WTC11 (cell line): ENCODE data around the gene MUC3A. TPM values are rescaled to one million over a fixed set of nuclear protein-coding genes. Genes with fewer than 3 reads are reported as not detected.
A peak's percentile ranks its signal among the peaks of the same experiment; 100 is the strongest.
"Not testable (repeated sequence)": the region's sequence is repeated elsewhere in the genome, so short reads cannot be mapped to it uniquely, and the experiment has no call there.

ENCODE experiments used
- ATAC-seq: fragments of 200-7000 bp; cut with Tn5 transposase; 2 replicates; pipeline ENCODE4 v1.10.0; 2021; ENCODE audit warnings: mild to moderate bottlenecking, moderate library complexity
- CTCF ChIA-PET: fragments of 300-600 bp; sonication (Branson Sonifier 250); formaldehyde crosslinking; loops from one replicate; lab custom pipeline; 2021; ENCODE audit warnings: antibody characterized with exemption; lab: Charles Lee
- POLR2A ChIA-PET: fragments of 350-600 bp; sonication (Branson Sonifier 250); formaldehyde crosslinking; loops from one replicate; lab custom pipeline; 2021; ENCODE audit warnings: antibody characterized with exemption; lab: Charles Lee
- DNase-seq: peaks from one replicate; pipeline ENCODE4 v3.0.0; 2021; ENCODE audit warnings: low spot score
- H3K27ac Mint-ChIP-seq: 2 replicates; pipeline ENCODE4 v1.8.0; 2021; ENCODE audit warnings: mixed read lengths
- H3K27me3 Mint-ChIP-seq: 2 replicates; pipeline ENCODE4 v1.8.0; 2021; ENCODE audit warnings: low read depth, mild to moderate bottlenecking, moderate library complexity, mixed read lengths
- H3K36me3 Mint-ChIP-seq: 2 replicates; pipeline ENCODE4 v1.8.0; 2021; ENCODE audit warnings: mixed read lengths
- H3K4me1 Mint-ChIP-seq: 2 replicates; pipeline ENCODE4 v1.8.0; 2022; ENCODE audit warnings: mixed read lengths
- H3K4me3 Mint-ChIP-seq: 2 replicates; pipeline ENCODE4 v1.8.0; 2021; ENCODE audit warnings: mild to moderate bottlenecking, moderate library complexity, mixed read lengths
- H3K9me3 Mint-ChIP-seq: 2 replicates; pipeline ENCODE4 v1.8.0; 2021; ENCODE audit warnings: mixed read lengths
- ETV6 ChIP-seq: sonication (generic); formaldehyde crosslinking; IDR thresholded peaks from 2 replicates; pipeline ENCODE4 v1.8.1; 2022; ENCODE audit warnings: mild to moderate bottlenecking, missing genetic modification reagents
- FOXP1 ChIP-seq: sonication (generic); formaldehyde crosslinking; IDR thresholded peaks from 2 replicates; pipeline ENCODE4 v1.8.0; 2022; ENCODE audit warnings: missing genetic modification reagents, mild to moderate bottlenecking, moderate library complexity, borderline replicate concordance
- MYBL2 ChIP-seq: sonication (generic); formaldehyde crosslinking; IDR thresholded peaks from 2 replicates; pipeline ENCODE4 v1.8.1; 2023; ENCODE audit warnings: mild to moderate bottlenecking, moderate library complexity, missing genetic modification reagents
- NR1H2 ChIP-seq: sonication (generic); formaldehyde crosslinking; IDR thresholded peaks from 2 replicates; pipeline ENCODE4 v1.9.0; 2021; ENCODE audit warnings: mild to moderate bottlenecking, moderate library complexity, missing genetic modification reagents
- NR2C2 ChIP-seq: sonication (generic); formaldehyde crosslinking; IDR thresholded peaks from 2 replicates; pipeline ENCODE4 v1.8.0; 2022; ENCODE audit warnings: mild to moderate bottlenecking, missing genetic modification reagents
- SP1 ChIP-seq: sonication (generic); formaldehyde crosslinking; conservative IDR thresholded peaks from 2 replicates; pipeline ENCODE4 v1.8.1; 2022; ENCODE audit warnings: missing genetic modification reagents
- TEAD1 ChIP-seq: sonication (generic); formaldehyde crosslinking; IDR thresholded peaks from 2 replicates; pipeline ENCODE4 v1.8.0; 2022; ENCODE audit warnings: mild to moderate bottlenecking, missing genetic modification reagents
- ZNF232 ChIP-seq: sonication (generic); formaldehyde crosslinking; IDR thresholded peaks from 2 replicates; pipeline ENCODE4 v1.8.0; 2022; ENCODE audit warnings: mild to moderate bottlenecking, missing genetic modification reagents
- ZNF317 ChIP-seq: sonication (generic); formaldehyde crosslinking; IDR thresholded peaks from 2 replicates; pipeline ENCODE4 v1.8.1; 2023; ENCODE audit warnings: low read depth, mild to moderate bottlenecking, moderate library complexity, missing genetic modification reagents, borderline replicate concordance
- ZNF396 ChIP-seq: fragments of 250-450 bp; sonication (Bioruptor Pico); IDR thresholded peaks from 2 replicates; pipeline ENCODE4 v1.8.0; 2021; ENCODE audit warnings: mild to moderate bottlenecking, moderate library complexity, borderline replicate concordance
- total RNA-seq: library from RNA; stranded (reverse); gene quantifications from 3 replicates; pipeline ENCODE4 v1.2.3, GENCODE V29; 2021
- TF ChIP-seq, protein P1 (sequence below): fragments of 250-450 bp; sonication (Bioruptor Pico); IDR thresholded peaks from 2 replicates; pipeline ENCODE4 v1.9.0; 2021; ENCODE audit warnings: mild to moderate bottlenecking, borderline replicate concordance
- TF ChIP-seq, protein P2 (sequence below): fragments of 250-450 bp; sonication (Bioruptor Pico); IDR thresholded peaks from 2 replicates; pipeline ENCODE4 v1.9.0; 2021; ENCODE audit warnings: moderate library complexity, mild to moderate bottlenecking, inconsistent platforms, borderline replicate concordance
- TF ChIP-seq, protein P3 (sequence below): sonication (generic); formaldehyde crosslinking; IDR thresholded peaks from 2 replicates; pipeline ENCODE4 v1.8.1; 2023; ENCODE audit warnings: mild to moderate bottlenecking, missing genetic modification reagents, borderline replicate concordance
- TF ChIP-seq, protein P4 (sequence below): fragments of 250-450 bp; sonication (Bioruptor Pico); IDR thresholded peaks from 2 replicates; pipeline ENCODE4 v1.8.0; 2021; ENCODE audit warnings: mild to moderate bottlenecking
- TF ChIP-seq, protein P5 (sequence below): fragments of 250-450 bp; sonication (Bioruptor Pico); IDR thresholded peaks from 2 replicates; pipeline ENCODE4 v2.1.2; 2022; ENCODE audit warnings: mild to moderate bottlenecking, moderate library complexity

MUC3A gene
- total RNA-seq, 1 experiment from 2014 or later = 50.6 TPM

DNA sequence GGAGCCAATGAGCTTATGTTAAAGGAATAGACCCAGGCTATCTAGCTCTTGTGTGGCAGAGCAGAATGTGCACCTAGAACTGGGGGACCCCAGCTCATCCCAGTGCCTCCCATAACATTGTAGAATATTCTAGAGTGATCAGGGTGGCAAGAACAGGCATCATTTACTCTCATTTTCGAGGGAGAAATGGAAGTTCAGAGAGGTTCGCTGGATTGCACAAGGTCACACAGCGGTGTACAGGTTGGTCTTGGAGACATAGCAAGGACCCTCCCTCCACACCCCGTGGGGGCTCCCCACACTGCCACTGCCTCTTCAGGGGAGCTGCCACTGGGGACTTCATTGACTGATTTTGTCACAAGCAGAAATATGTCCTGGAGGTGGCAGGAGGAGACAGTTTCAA is 29.0 kb downstream of the MUC3A start (continued):
- TF ChIP-seq, protein P1, sequence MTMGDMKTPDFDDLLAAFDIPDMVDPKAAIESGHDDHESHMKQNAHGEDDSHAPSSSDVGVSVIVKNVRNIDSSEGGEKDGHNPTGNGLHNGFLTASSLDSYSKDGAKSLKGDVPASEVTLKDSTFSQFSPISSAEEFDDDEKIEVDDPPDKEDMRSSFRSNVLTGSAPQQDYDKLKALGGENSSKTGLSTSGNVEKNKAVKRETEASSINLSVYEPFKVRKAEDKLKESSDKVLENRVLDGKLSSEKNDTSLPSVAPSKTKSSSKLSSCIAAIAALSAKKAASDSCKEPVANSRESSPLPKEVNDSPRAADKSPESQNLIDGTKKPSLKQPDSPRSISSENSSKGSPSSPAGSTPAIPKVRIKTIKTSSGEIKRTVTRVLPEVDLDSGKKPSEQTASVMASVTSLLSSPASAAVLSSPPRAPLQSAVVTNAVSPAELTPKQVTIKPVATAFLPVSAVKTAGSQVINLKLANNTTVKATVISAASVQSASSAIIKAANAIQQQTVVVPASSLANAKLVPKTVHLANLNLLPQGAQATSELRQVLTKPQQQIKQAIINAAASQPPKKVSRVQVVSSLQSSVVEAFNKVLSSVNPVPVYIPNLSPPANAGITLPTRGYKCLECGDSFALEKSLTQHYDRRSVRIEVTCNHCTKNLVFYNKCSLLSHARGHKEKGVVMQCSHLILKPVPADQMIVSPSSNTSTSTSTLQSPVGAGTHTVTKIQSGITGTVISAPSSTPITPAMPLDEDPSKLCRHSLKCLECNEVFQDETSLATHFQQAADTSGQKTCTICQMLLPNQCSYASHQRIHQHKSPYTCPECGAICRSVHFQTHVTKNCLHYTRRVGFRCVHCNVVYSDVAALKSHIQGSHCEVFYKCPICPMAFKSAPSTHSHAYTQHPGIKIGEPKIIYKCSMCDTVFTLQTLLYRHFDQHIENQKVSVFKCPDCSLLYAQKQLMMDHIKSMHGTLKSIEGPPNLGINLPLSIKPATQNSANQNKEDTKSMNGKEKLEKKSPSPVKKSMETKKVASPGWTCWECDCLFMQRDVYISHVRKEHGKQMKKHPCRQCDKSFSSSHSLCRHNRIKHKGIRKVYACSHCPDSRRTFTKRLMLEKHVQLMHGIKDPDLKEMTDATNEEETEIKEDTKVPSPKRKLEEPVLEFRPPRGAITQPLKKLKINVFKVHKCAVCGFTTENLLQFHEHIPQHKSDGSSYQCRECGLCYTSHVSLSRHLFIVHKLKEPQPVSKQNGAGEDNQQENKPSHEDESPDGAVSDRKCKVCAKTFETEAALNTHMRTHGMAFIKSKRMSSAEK (CRISPR knock-in tag) = no peak

DNA sequence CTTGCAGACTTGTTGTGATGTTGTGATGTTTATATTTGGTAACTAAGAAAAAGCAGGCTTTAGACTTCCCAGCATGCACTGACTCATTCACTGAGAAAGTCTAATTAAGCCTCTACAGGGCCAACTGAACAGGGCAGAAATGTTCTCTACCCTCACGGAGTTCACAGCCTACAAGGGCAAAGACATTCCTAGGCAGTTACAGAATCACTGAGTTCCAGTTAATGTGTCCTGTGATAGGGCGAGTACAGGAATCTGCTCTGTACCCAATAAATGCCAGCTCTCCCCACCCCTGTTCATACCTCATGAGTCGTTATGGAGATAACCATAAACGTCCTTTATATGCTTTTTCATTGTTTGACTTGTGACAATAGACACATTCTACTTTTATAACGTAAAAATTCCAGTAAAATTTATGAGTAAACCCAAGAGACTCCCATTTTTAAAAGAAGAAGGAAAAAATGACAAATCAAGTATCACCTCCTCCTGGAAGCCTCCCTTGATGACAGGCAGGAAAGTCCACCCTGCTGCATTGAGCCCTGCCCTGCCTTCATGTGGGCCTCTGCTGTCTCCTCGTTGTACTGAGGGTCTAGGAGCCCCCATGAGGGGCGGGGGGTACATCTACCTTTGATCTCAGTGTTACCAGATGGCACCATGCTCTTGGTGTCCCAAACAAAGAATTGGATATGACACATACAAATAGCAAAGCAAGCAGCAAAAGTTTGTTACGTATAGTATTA is 34.3 kb downstream of the MUC3A start:
- ChIA-PET POLR2A (no interaction called here), CTCF (interaction anchor here (2.6 kb wide), 1 partner anchor 18 kb away, joined by 11 read pairs; no protein-coding TSS in a partner anchor)
- no peak overlapping the region for H3K27ac Mint-ChIP-seq
- DNase-seq = no peak
- H3K36me3 Mint-ChIP-seq = no peaks in the 10 kb centered on the region
- H3K4me3 Mint-ChIP-seq = no peak overlapping the region
- TF ChIP-seq, protein P2, sequence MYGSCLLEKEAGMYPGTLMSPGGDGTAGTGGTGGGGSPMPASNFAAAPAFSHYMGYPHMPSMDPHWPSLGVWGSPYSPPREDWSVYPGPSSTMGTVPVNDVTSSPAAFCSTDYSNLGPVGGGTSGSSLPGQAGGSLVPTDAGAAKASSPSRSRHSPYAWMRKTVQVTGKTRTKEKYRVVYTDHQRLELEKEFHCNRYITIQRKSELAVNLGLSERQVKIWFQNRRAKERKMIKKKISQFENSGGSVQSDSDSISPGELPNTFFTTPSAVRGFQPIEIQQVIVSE (CRISPR knock-in tag) = no peak
- TF ChIP-seq NR1H2 (CRISPR knock-in tag) (no peak), FOXP1 (CRISPR knock-in tag) (no peak), MYBL2 (CRISPR knock-in tag) (no peak), ETV6 (no peak), TEAD1 (no peak), ZNF396 (CRISPR knock-in tag) (no peak), ZNF317 (CRISPR knock-in tag) (no peak), NR2C2 (no peak), SP1 (CRISPR knock-in tag) (no peak), ZNF232 (CRISPR knock-in tag) (no peak)
- TF ChIP-seq, protein P3, sequence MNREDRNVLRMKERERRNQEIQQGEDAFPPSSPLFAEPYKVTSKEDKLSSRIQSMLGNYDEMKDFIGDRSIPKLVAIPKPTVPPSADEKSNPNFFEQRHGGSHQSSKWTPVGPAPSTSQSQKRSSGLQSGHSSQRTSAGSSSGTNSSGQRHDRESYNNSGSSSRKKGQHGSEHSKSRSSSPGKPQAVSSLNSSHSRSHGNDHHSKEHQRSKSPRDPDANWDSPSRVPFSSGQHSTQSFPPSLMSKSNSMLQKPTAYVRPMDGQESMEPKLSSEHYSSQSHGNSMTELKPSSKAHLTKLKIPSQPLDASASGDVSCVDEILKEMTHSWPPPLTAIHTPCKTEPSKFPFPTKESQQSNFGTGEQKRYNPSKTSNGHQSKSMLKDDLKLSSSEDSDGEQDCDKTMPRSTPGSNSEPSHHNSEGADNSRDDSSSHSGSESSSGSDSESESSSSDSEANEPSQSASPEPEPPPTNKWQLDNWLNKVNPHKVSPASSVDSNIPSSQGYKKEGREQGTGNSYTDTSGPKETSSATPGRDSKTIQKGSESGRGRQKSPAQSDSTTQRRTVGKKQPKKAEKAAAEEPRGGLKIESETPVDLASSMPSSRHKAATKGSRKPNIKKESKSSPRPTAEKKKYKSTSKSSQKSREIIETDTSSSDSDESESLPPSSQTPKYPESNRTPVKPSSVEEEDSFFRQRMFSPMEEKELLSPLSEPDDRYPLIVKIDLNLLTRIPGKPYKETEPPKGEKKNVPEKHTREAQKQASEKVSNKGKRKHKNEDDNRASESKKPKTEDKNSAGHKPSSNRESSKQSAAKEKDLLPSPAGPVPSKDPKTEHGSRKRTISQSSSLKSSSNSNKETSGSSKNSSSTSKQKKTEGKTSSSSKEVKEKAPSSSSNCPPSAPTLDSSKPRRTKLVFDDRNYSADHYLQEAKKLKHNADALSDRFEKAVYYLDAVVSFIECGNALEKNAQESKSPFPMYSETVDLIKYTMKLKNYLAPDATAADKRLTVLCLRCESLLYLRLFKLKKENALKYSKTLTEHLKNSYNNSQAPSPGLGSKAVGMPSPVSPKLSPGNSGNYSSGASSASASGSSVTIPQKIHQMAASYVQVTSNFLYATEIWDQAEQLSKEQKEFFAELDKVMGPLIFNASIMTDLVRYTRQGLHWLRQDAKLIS = no peak
- TF ChIP-seq, protein P4, sequence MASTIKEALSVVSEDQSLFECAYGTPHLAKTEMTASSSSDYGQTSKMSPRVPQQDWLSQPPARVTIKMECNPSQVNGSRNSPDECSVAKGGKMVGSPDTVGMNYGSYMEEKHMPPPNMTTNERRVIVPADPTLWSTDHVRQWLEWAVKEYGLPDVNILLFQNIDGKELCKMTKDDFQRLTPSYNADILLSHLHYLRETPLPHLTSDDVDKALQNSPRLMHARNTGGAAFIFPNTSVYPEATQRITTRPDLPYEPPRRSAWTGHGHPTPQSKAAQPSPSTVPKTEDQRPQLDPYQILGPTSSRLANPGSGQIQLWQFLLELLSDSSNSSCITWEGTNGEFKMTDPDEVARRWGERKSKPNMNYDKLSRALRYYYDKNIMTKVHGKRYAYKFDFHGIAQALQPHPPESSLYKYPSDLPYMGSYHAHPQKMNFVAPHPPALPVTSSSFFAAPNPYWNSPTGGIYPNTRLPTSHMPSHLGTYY (CRISPR knock-in tag) = no peak
- TF ChIP-seq, protein P1 (CRISPR knock-in tag) = no peak
- TF ChIP-seq, protein P5, sequence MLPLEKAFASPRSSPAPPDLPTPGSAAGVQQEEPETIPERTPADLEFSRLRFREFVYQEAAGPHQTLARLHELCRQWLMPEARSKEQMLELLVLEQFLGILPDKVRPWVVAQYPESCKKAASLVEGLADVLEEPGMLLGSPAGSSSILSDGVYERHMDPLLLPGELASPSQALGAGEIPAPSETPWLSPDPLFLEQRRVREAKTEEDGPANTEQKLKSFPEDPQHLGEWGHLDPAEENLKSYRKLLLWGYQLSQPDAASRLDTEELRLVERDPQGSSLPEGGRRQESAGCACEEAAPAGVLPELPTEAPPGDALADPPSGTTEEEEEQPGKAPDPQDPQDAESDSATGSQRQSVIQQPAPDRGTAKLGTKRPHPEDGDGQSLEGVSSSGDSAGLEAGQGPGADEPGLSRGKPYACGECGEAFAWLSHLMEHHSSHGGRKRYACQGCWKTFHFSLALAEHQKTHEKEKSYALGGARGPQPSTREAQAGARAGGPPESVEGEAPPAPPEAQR (CRISPR knock-in tag) = no peak
- H3K4me1 Mint-ChIP-seq = no peaks in the 10 kb centered on the region
- no peaks in the 10 kb centered on the region; the same call in 1 of the 2 replicates for H3K27me3 Mint-ChIP-seq
- ATAC-seq = no peak
- no peaks in the 10 kb centered on the region for H3K9me3 Mint-ChIP-seq

DNA sequence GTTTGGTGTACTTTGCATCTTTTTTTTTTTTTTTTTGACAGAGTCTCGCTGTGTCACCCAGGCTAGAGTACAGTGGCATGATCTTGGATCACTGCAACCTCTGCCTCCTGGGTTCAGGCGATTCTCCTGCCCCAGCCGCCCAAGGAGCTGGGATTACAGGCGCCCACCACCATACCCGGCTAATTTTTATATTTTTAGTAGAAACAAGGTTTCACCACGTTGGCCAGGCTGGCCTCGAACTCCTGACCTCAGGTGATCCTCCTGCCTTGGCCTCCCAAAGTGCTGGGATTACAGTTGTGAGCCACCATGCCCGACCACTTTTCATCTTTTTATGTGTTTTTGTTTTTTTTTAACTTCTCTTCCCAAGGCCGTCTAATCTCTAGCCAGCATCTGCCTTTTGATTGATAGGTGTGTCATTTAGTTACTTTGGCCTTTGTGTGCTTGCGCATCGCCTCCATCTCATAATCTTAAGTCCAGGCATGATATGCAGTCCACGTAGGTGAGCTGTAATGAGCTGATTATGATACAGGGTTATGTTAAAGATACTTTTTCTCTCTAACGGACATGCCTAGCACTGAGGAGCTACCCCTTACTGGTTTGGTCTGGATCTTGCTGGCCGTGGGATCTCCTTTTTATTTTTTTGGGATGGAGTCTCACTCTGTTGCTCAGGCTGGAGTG is 35.0 kb downstream of the MUC3A start:
- H3K27me3 Mint-ChIP-seq, H3K36me3 Mint-ChIP-seq, ATAC-seq, DNase-seq, POLR2A ChIA-PET, H3K4me3 Mint-ChIP-seq, H3K9me3 Mint-ChIP-seq, H3K4me1 Mint-ChIP-seq: not testable (repeated sequence)
- CTCF ChIA-PET = interaction anchor here (2.6 kb wide), 1 partner anchor 18 kb away, joined by 11 read pairs; no protein-coding TSS in a partner anchor
- H3K27ac Mint-ChIP-seq = peak overlapping the region; percentile 41; the same call in 1 of the 2 replicates
